GM21576 (cell line): ENCODE results near the gene NOX3.
"Not testable (repeated sequence)": the region's sequence is repeated elsewhere in the genome, so short reads cannot be mapped to it uniquely, and the experiment has no call there.

Experiments used
- ATAC-seq: cut with Tn5 transposase; IDR thresholded peaks from one replicate; pipeline ENCODE4 v1.9.1; 2021; ENCODE audit warnings: mild to moderate bottlenecking, moderate library complexity; ENCODE audit not compliant: unreplicated experiment

The NOX3 gene

GRCh38 chr6:155455766-155456165 is at the start of gene NOX3:
Gene NOX3, minus strand, starts transcription at chr6:155455839. Its CDS starts 39 bp downstream, at chr6:155455800.
- no peak for ATAC-seq

- no peak for ATAC-seq
These were observed 49.4 kb upstream of the NOX3 start for GRCh38 chr6:155504848-155505607.

- ATAC-seq: no peak
These were observed 46.8 kb upstream of the NOX3 start for GRCh38 chr6:155502393-155502792.

GRCh38 chr6:155499574-155499973 is 43.9 kb upstream of the NOX3 start:
- no peak for ATAC-seq

- ATAC-seq: no peak
These were observed 42.7 kb upstream of the NOX3 start for GRCh38 chr6:155498370-155498769.

GRCh38 chr6:155497273-155497672 is 41.6 kb upstream of the NOX3 start:
- no peak for ATAC-seq

GRCh38 chr6:155495011-155495768 is 39.6 kb upstream of the NOX3 start:
- no peak for ATAC-seq

- peak; percentile 90 for ATAC-seq
These were observed 38.1 kb upstream of the NOX3 start for GRCh38 chr6:155493694-155494143.

- peak; percentile 19 for ATAC-seq
These were observed 37.5 kb upstream of the NOX3 start for GRCh38 chr6:155493026-155493693.

- no peak for ATAC-seq
These were observed 36.6 kb upstream of the NOX3 start for GRCh38 chr6:155492061-155492735.

- no peak for ATAC-seq
These were observed 35.8 kb upstream of the NOX3 start for GRCh38 chr6:155491421-155491820.

- not testable (repeated sequence) for ATAC-seq
These were observed 32.6 kb upstream of the NOX3 start for GRCh38 chr6:155488197-155488596.

- ATAC-seq: no peak
These were observed 31.9 kb upstream of the NOX3 start for GRCh38 chr6:155487371-155488130.

GRCh38 chr6:155486721-155487294 is 31.2 kb upstream of the NOX3 start:
- no peak for ATAC-seq

- ATAC-seq: no peak
These were observed 30.1 kb upstream of the NOX3 start for GRCh38 chr6:155485756-155486155.

- ATAC-seq: no peak
These were observed 28.2 kb upstream of the NOX3 start for GRCh38 chr6:155483858-155484257.

- no peak for ATAC-seq
These were observed 25.6 kb upstream of the NOX3 start for GRCh38 chr6:155481215-155481614.

- no peak for ATAC-seq
These were observed 18.1 kb upstream of the NOX3 start for GRCh38 chr6:155473741-155474140.

- ATAC-seq: no peak
These were observed 17.2 kb upstream of the NOX3 start for GRCh38 chr6:155472886-155473285.
